WTC11 (cell line): ENCODE measurements around the gene SQOR. TPM values are rescaled to one million over a fixed set of nuclear protein-coding genes. Genes with fewer than 3 reads are reported as not detected.

ENCODE experiments used
- ATAC-seq: fragments of 200-7000 bp; cut with Tn5 transposase; 2 replicates; pipeline ENCODE4 v1.10.0; 2021; ENCODE audit warnings: mild to moderate bottlenecking, moderate library complexity
- CTCF ChIA-PET: fragments of 300-600 bp; sonication (Branson Sonifier 250); formaldehyde crosslinking; loops from one replicate; lab custom pipeline; 2021; ENCODE audit warnings: antibody characterized with exemption; lab: Charles Lee
- POLR2A ChIA-PET: fragments of 350-600 bp; sonication (Branson Sonifier 250); formaldehyde crosslinking; loops from one replicate; lab custom pipeline; 2021; ENCODE audit warnings: antibody characterized with exemption; lab: Charles Lee
- DNase-seq: peaks from one replicate; pipeline ENCODE4 v3.0.0; 2021; ENCODE audit warnings: low spot score
- H3K27ac Mint-ChIP-seq: 2 replicates; pipeline ENCODE4 v1.8.0; 2021; ENCODE audit warnings: mixed read lengths
- H3K27me3 Mint-ChIP-seq: 2 replicates; pipeline ENCODE4 v1.8.0; 2021; ENCODE audit warnings: low read depth, mild to moderate bottlenecking, moderate library complexity, mixed read lengths
- H3K36me3 Mint-ChIP-seq: 2 replicates; pipeline ENCODE4 v1.8.0; 2021; ENCODE audit warnings: mixed read lengths
- H3K4me1 Mint-ChIP-seq: 2 replicates; pipeline ENCODE4 v1.8.0; 2022; ENCODE audit warnings: mixed read lengths
- H3K4me3 Mint-ChIP-seq: 2 replicates; pipeline ENCODE4 v1.8.0; 2021; ENCODE audit warnings: mild to moderate bottlenecking, moderate library complexity, mixed read lengths
- H3K9me3 Mint-ChIP-seq: 2 replicates; pipeline ENCODE4 v1.8.0; 2021; ENCODE audit warnings: mixed read lengths
- CBFB ChIP-seq: sonication (generic); formaldehyde crosslinking; IDR thresholded peaks from 2 replicates; pipeline ENCODE4 v1.8.1; 2022; ENCODE audit warnings: mild to moderate bottlenecking, low read depth, missing genetic modification reagents
- CREM ChIP-seq: sonication (generic); formaldehyde crosslinking; IDR thresholded peaks from 2 replicates; pipeline ENCODE4 v1.8.1; 2022; ENCODE audit warnings: mild to moderate bottlenecking, missing genetic modification reagents, moderate library complexity
- ESRRA ChIP-seq: sonication (generic); formaldehyde crosslinking; IDR thresholded peaks from 2 replicates; pipeline ENCODE4 v1.8.1; 2022; ENCODE audit warnings: mild to moderate bottlenecking, missing genetic modification reagents, borderline replicate concordance
- GABPB1 ChIP-seq: sonication (generic); formaldehyde crosslinking; IDR thresholded peaks from 2 replicates; pipeline ENCODE4 v1.8.1; 2023; ENCODE audit warnings: mild to moderate bottlenecking, missing genetic modification reagents
- GRHL2 ChIP-seq: fragments of 250-450 bp; sonication (Bioruptor Pico); IDR thresholded peaks from 2 replicates; pipeline ENCODE4 v1.8.0; 2022; ENCODE audit warnings: mild to moderate bottlenecking, moderate library complexity; ENCODE audit not compliant: insufficient replicate concordance, severe bottlenecking
- HMGA2 ChIP-seq: fragments of 250-450 bp; sonication (Bioruptor Pico); IDR thresholded peaks from 2 replicates; pipeline ENCODE4 v1.4.0; 2021; ENCODE audit warnings: mild to moderate bottlenecking, moderate library complexity
- JUN ChIP-seq: sonication (generic); formaldehyde crosslinking; IDR thresholded peaks from 2 replicates; pipeline ENCODE4 v1.8.0; 2023; ENCODE audit warnings: mild to moderate bottlenecking, missing genetic modification reagents
- MXD4 ChIP-seq: fragments of 250-450 bp; sonication (Bioruptor Pico); IDR thresholded peaks from 2 replicates; pipeline ENCODE4 v1.8.0; 2021; ENCODE audit warnings: mild to moderate bottlenecking, moderate library complexity, borderline replicate concordance
- NFATC4 ChIP-seq: fragments of 250-450 bp; sonication (Bioruptor Pico); IDR thresholded peaks from 2 replicates; pipeline ENCODE4 v1.9.0; 2021; ENCODE audit warnings: mild to moderate bottlenecking
- NR2C2 ChIP-seq: sonication (generic); formaldehyde crosslinking; IDR thresholded peaks from 2 replicates; pipeline ENCODE4 v1.8.0; 2022; ENCODE audit warnings: mild to moderate bottlenecking, missing genetic modification reagents
- PRRX2 ChIP-seq: fragments of 250-450 bp; sonication (Bioruptor Pico); IDR thresholded peaks from 2 replicates; pipeline ENCODE4 v1.8.0; 2021; ENCODE audit warnings: mild to moderate bottlenecking
- TCF7 ChIP-seq: sonication (generic); formaldehyde crosslinking; IDR thresholded peaks from 2 replicates; pipeline ENCODE4 v1.8.0; 2022; ENCODE audit warnings: mild to moderate bottlenecking, low read depth, missing genetic modification reagents, moderate library complexity
- ZNF121 ChIP-seq: sonication (generic); formaldehyde crosslinking; IDR thresholded peaks from 2 replicates; pipeline ENCODE4 v1.8.0; 2023; ENCODE audit warnings: missing genetic modification reagents
- ZNF232 ChIP-seq: sonication (generic); formaldehyde crosslinking; IDR thresholded peaks from 2 replicates; pipeline ENCODE4 v1.8.0; 2022; ENCODE audit warnings: mild to moderate bottlenecking, missing genetic modification reagents
- total RNA-seq: library from RNA; stranded (reverse); gene quantifications from 3 replicates; pipeline ENCODE4 v1.2.3, GENCODE V29; 2021
- TF ChIP-seq, protein P1 (sequence below): sonication (generic); formaldehyde crosslinking; IDR thresholded peaks from 2 replicates; pipeline ENCODE4 v1.8.1; 2022; ENCODE audit warnings: mild to moderate bottlenecking, moderate library complexity, missing genetic modification reagents
- TF ChIP-seq, protein P2 (sequence below): sonication (generic); formaldehyde crosslinking; IDR thresholded peaks from 2 replicates; pipeline ENCODE4 v1.8.1; 2023; ENCODE audit warnings: mild to moderate bottlenecking, missing genetic modification reagents, moderate library complexity
- TF ChIP-seq, protein P3 (sequence below): fragments of 250-450 bp; sonication (Bioruptor Pico); IDR thresholded peaks from 2 replicates; pipeline ENCODE4 v1.8.0; 2021; ENCODE audit warnings: mild to moderate bottlenecking
- TF ChIP-seq, protein P4 (sequence below): sonication (generic); formaldehyde crosslinking; IDR thresholded peaks from 2 replicates; pipeline ENCODE4 v1.8.0; 2022; ENCODE audit warnings: mild to moderate bottlenecking, missing genetic modification reagents
- TF ChIP-seq, protein P5 (sequence below): sonication (generic); formaldehyde crosslinking; IDR thresholded peaks from 2 replicates; pipeline ENCODE4 v1.8.0; 2023; ENCODE audit warnings: mild to moderate bottlenecking, missing genetic modification reagents
- TF ChIP-seq, protein P6 (sequence below): sonication (generic); formaldehyde crosslinking; IDR thresholded peaks from 2 replicates; pipeline ENCODE4 v1.8.0; 2023; ENCODE audit warnings: missing genetic modification reagents
- TF ChIP-seq, protein P7 (sequence below): sonication (generic); formaldehyde crosslinking; IDR thresholded peaks from 2 replicates; pipeline ENCODE4 v1.8.1; 2022; ENCODE audit warnings: low read depth, mild to moderate bottlenecking, moderate library complexity, missing genetic modification reagents, borderline replicate concordance
- TF ChIP-seq, protein P8 (sequence below): fragments of 250-450 bp; sonication (Bioruptor Pico); conservative IDR thresholded peaks from 2 replicates; pipeline ENCODE4 v1.9.0; 2021; ENCODE audit warnings: mild to moderate bottlenecking

SQOR gene
- total RNA-seq, 1 experiment from 2014 or later, result 0.72 TPM

DNA sequence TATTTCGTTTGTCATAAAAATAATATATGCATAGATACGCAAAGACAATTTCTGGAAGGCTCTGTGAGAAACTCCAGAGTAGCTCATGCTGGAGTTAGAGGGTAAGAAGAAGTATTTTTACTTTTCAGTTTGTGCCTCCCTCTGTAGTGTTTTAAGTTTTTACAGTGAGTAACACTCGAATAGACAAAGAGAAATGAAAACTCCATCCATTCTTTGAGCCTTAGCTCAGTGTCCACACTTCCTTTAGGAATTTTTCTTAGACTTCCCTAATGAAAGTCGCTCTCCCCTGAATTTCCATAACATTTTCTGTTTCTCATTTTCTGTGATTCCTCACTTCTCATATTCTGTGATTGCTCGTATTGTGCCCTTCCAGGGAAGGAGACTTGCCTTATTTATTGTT, 45.6 kb upstream of the SQOR start (continued):
- TF ChIP-seq, protein P1, sequence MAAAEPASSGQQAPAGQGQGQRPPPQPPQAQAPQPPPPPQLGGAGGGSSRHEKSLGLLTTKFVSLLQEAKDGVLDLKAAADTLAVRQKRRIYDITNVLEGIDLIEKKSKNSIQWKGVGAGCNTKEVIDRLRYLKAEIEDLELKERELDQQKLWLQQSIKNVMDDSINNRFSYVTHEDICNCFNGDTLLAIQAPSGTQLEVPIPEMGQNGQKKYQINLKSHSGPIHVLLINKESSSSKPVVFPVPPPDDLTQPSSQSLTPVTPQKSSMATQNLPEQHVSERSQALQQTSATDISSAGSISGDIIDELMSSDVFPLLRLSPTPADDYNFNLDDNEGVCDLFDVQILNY (CRISPR knock-in tag), result no peak
- no peak for TF ChIP-seq TCF7 (CRISPR knock-in tag)
- TF ChIP-seq, protein P2, sequence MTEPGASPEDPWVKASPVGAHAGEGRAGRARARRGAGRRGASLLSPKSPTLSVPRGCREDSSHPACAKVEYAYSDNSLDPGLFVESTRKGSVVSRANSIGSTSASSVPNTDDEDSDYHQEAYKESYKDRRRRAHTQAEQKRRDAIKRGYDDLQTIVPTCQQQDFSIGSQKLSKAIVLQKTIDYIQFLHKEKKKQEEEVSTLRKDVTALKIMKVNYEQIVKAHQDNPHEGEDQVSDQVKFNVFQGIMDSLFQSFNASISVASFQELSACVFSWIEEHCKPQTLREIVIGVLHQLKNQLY (CRISPR knock-in tag), result no peak
- no peak for TF ChIP-seq NFATC4 (CRISPR knock-in tag)
- TF ChIP-seq, protein P3, sequence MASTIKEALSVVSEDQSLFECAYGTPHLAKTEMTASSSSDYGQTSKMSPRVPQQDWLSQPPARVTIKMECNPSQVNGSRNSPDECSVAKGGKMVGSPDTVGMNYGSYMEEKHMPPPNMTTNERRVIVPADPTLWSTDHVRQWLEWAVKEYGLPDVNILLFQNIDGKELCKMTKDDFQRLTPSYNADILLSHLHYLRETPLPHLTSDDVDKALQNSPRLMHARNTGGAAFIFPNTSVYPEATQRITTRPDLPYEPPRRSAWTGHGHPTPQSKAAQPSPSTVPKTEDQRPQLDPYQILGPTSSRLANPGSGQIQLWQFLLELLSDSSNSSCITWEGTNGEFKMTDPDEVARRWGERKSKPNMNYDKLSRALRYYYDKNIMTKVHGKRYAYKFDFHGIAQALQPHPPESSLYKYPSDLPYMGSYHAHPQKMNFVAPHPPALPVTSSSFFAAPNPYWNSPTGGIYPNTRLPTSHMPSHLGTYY, result no peak
- TF ChIP-seq, protein P4, sequence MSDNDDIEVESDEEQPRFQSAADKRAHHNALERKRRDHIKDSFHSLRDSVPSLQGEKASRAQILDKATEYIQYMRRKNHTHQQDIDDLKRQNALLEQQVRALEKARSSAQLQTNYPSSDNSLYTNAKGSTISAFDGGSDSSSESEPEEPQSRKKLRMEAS (CRISPR knock-in tag), result no peak
- no peak for TF ChIP-seq ESRRA (CRISPR knock-in tag)
- TF ChIP-seq HMGA2 (CRISPR knock-in tag), result no peak
- TF ChIP-seq, protein P5, sequence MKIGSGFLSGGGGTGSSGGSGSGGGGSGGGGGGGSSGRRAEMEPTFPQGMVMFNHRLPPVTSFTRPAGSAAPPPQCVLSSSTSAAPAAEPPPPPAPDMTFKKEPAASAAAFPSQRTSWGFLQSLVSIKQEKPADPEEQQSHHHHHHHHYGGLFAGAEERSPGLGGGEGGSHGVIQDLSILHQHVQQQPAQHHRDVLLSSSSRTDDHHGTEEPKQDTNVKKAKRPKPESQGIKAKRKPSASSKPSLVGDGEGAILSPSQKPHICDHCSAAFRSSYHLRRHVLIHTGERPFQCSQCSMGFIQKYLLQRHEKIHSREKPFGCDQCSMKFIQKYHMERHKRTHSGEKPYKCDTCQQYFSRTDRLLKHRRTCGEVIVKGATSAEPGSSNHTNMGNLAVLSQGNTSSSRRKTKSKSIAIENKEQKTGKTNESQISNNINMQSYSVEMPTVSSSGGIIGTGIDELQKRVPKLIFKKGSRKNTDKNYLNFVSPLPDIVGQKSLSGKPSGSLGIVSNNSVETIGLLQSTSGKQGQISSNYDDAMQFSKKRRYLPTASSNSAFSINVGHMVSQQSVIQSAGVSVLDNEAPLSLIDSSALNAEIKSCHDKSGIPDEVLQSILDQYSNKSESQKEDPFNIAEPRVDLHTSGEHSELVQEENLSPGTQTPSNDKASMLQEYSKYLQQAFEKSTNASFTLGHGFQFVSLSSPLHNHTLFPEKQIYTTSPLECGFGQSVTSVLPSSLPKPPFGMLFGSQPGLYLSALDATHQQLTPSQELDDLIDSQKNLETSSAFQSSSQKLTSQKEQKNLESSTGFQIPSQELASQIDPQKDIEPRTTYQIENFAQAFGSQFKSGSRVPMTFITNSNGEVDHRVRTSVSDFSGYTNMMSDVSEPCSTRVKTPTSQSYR, result no peak

DNA sequence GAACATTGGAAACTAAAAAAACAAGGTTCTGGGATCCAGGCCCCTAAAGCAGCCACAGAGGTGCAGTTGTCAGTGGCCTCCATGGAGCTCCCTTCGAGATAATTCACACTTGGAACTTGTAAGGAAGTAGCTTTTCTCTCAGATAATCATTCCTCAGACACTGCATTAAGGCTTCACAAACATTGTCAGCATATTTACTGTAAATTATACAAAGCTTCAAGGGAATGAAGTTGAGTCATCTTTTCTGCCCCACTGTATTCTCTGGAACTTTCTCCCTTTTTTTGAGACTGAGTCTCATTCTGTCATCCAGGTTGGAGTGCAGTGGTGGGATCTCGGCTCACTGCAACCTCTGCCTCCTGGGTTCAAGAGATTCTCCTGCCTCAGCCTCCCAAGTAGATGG, 40.5 kb upstream of the SQOR start:
- Mint-ChIP-seq H3K9me3 (peaks cover 9% of the 10 kb centered on the region), H3K27me3 (no peaks in the 10 kb centered on the region), H3K36me3 (peaks cover 23% of the 10 kb centered on the region), H3K4me1 (no peaks in the 10 kb centered on the region; the same call in 1 of the 2 replicates), H3K27ac (no peak overlapping the region), H3K4me3 (no peak overlapping the region)
- POLR2A ChIA-PET, result interaction anchor here (0.5 kb wide), 1 partner anchor 1117 kb away, joined by 3 read pairs; no protein-coding TSS in a partner anchor
- DNase-seq (no peak), ATAC-seq (no peak)
- CTCF ChIA-PET, result interaction anchor here (0.5 to 2.3 kb wide), 4 partner anchors 17 to 67 kb away, joined by 3 to 10 read pairs (median 4); partner anchors contain the start of gene SQOR
- TF ChIP-seq MXD4 (CRISPR knock-in tag) (no peak), ZNF232 (CRISPR knock-in tag) (no peak), CREM (CRISPR knock-in tag) (no peak), CBFB (no peak), NR2C2 (CRISPR knock-in tag) (no peak), PRRX2 (CRISPR knock-in tag) (no peak), JUN (no peak), GABPB1 (CRISPR knock-in tag) (no peak), GRHL2 (CRISPR knock-in tag) (no peak), ZNF121 (CRISPR knock-in tag) (no peak)
- TF ChIP-seq, protein P4 (CRISPR knock-in tag), result no peak
- TF ChIP-seq, protein P6, sequence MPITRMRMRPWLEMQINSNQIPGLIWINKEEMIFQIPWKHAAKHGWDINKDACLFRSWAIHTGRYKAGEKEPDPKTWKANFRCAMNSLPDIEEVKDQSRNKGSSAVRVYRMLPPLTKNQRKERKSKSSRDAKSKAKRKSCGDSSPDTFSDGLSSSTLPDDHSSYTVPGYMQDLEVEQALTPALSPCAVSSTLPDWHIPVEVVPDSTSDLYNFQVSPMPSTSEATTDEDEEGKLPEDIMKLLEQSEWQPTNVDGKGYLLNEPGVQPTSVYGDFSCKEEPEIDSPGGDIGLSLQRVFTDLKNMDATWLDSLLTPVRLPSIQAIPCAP (CRISPR knock-in tag), result no peak
- TF ChIP-seq, protein P7, sequence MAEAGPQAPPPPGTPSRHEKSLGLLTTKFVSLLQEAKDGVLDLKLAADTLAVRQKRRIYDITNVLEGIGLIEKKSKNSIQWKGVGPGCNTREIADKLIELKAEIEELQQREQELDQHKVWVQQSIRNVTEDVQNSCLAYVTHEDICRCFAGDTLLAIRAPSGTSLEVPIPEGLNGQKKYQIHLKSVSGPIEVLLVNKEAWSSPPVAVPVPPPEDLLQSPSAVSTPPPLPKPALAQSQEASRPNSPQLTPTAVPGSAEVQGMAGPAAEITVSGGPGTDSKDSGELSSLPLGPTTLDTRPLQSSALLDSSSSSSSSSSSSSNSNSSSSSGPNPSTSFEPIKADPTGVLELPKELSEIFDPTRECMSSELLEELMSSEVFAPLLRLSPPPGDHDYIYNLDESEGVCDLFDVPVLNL, result no peak
- TF ChIP-seq, protein P5, result no peak
- TF ChIP-seq, protein P8, sequence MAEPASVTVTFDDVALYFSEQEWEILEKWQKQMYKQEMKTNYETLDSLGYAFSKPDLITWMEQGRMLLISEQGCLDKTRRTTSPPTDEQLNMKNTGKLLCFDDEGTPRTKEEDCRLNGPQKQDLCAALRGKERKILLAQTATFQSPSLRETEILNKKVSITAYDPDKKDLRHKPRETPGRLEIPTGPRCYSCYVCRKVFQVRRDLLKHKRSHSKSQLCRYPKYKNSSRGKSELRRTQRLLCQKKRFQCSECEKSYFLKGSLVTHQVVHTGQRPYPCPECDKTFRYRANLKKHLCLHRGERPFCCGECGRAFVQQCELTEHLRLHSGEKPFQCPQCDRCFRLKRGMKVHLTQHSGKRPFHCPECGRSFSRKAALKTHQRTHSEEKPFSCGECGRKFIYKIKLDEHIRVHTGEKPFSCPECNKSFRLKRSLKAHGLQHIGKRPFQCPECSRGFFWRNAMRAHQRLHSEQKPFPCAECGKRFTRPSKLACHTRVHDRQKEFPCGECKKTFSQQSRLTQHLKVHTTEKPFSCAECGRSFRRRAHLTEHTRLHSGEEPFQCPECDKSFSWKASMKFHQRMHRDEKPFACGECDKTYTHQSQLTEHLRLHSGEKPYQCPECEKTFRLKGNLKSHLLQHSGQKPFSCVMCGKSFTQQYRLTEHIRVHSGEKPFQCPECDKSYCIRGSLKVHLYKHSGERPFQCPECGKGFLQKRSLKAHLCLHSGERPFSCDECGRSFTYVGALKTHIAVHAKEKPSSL (CRISPR knock-in tag), result no peak
- TF ChIP-seq, protein P1 (CRISPR knock-in tag), result no peak
